Measurements from ENCODE around the gene ARHGEF12.

The ARHGEF12 gene

GRCh38 chr11:120510406-120511115 is 174.3 kb downstream of the ARHGEF12 start:
- H3K4me3 ChIP-seq (ENCODE audit: low read depth, low read length) = no peak overlapping the region
- no peak for TF ChIP-seq CTCF (IDR thresholded peaks at IDR 0.05; ENCODE audit: borderline replicate concordance, insufficient read depth, low read depth, low read length)

GRCh38 chr11:120511116-120511819 is 175.1 kb downstream of the ARHGEF12 start, which contains the start of gene GRIK4:
TSS of gene GRIK4 (plus strand) at chr11:120511748. CDS start at chr11:120660319, 148,571 bp downstream.
- peak; percentile 93 for TF ChIP-seq CTCF (IDR thresholded peaks at IDR 0.05; ENCODE audit: borderline replicate concordance, insufficient read depth, low read depth, low read length)
- H3K4me3 ChIP-seq (ENCODE audit: low read depth, low read length) = peak within 1 kb of the TSS; percentile 24

- no peak for TF ChIP-seq CTCF (IDR thresholded peaks at IDR 0.05; ENCODE audit: borderline replicate concordance, insufficient read depth, low read depth, low read length)
- H3K4me3 ChIP-seq (ENCODE audit: low read depth, low read length) = no peak overlapping the region
Observed at GRCh38 chr11:120511820-120512738, 175.9 kb downstream of the ARHGEF12 start.

GRCh38 chr11:120512739-120513435 is 176.7 kb downstream of the ARHGEF12 start:
- no peak overlapping the region for H3K4me3 ChIP-seq (ENCODE audit: low read depth, low read length)
- no peak for TF ChIP-seq CTCF (IDR thresholded peaks at IDR 0.05; ENCODE audit: borderline replicate concordance, insufficient read depth, low read depth, low read length)

GRCh38 chr11:120513436-120514315 is 177.5 kb downstream of the ARHGEF12 start:
- no peak overlapping the region for H3K4me3 ChIP-seq (ENCODE audit: low read depth, low read length)
- TF ChIP-seq CTCF (IDR thresholded peaks at IDR 0.05; ENCODE audit: borderline replicate concordance, insufficient read depth, low read depth, low read length) = no peak

Measured in GM12875 (cell line).